PC-9 (cell line): ENCODE data around the gene SUSD1. TPM values are rescaled to one million over a fixed set of nuclear protein-coding genes. Genes with fewer than 3 reads are reported as not detected.

Experiments
- BruUV-seq: library from RNA; stranded (reverse); fragments of 400-500 nt; replicated peaks from 2 replicates; lab custom pipeline; 2021; lab: Mats Ljungman, UMichigan
- CTCF ChIA-PET: fragments of 300-600 bp; sonication (Branson Sonifier 250); formaldehyde crosslinking; loops from one replicate; lab custom pipeline; 2022; ENCODE audit warnings: antibody characterized with exemption; lab: Charles Lee
- POLR2A ChIA-PET: fragments of 300-600 bp; sonication (Branson Sonifier 250); formaldehyde crosslinking; loops from one replicate; lab custom pipeline; 2022; ENCODE audit warnings: antibody characterized with exemption; ENCODE audit not compliant: unreplicated experiment; lab: Charles Lee
- DNase-seq, 2 experiments: peaks; one replicate each; pipeline versions ENCODE4 v3.0.0 to v3.0.0-alpha.2; 2015 to 2022; ENCODE audit warnings: mixed read lengths in 1 of 2
- H2AFZ ChIP-seq: fragments of 200-600 bp; sonication (generic); 2 replicates; pipeline ENCODE4 v1.8.1; 2017; ENCODE audit warnings: antibody characterized with exemption
- H3F3A ChIP-seq: fragments of 200-600 bp; sonication (generic); 2 replicates; pipeline ENCODE4 v1.8.1; 2017; ENCODE audit warnings: antibody characterized with exemption, mild to moderate bottlenecking, low read depth; ENCODE audit not compliant: insufficient read depth
- H3K27ac ChIP-seq: fragments of 200-600 bp; sonication (generic); 2 replicates; pipeline ENCODE4 v1.6.1; 2016; ENCODE audit warnings: mixed run types
- H3K27me3 ChIP-seq: fragments of 200-600 bp; sonication (generic); 2 replicates; pipeline ENCODE4 v1.6.1; 2016; ENCODE audit warnings: low read depth, mixed run types; ENCODE audit not compliant: insufficient read depth
- H3K36me3 ChIP-seq: fragments of 200-600 bp; sonication (generic); 2 replicates; pipeline ENCODE4 v1.6.1; 2016; ENCODE audit warnings: low read depth, mixed run types
- H3K4me1 ChIP-seq: fragments of 200-600 bp; sonication (generic); replicated peaks from 2 replicates; pipeline ENCODE4 v1.6.1; 2016; ENCODE audit warnings: mixed run types; ENCODE audit not compliant: insufficient read depth
- H3K4me2 ChIP-seq: fragments of 200-600 bp; sonication (generic); 2 replicates; pipeline ENCODE4 v1.6.1; 2017; ENCODE audit warnings: mixed run types
- H3K4me3 ChIP-seq: fragments of 200-600 bp; sonication (generic); 2 replicates; pipeline ENCODE4 v1.6.1; 2016; ENCODE audit warnings: mixed run types
- H3K79me2 ChIP-seq: fragments of 200-600 bp; sonication (generic); 2 replicates; pipeline ENCODE4 v1.6.1; 2017; ENCODE audit warnings: low read depth, mixed run types
- H3K9me2 ChIP-seq: fragments of 200-600 bp; sonication (generic); 2 replicates; pipeline ENCODE4 v1.8.1; 2017; ENCODE audit warnings: mild to moderate bottlenecking; ENCODE audit not compliant: insufficient read depth
- H3K9me3 ChIP-seq: fragments of 200-600 bp; sonication (generic); 2 replicates; pipeline ENCODE4 v1.8.1; 2016; ENCODE audit warnings: low read depth; ENCODE audit not compliant: insufficient read depth
- H4K20me1 ChIP-seq: fragments of 200-600 bp; sonication (generic); 2 replicates; pipeline ENCODE4 v1.8.1; 2017; ENCODE audit not compliant: insufficient read depth
- CTCF ChIP-seq: fragments of 200-600 bp; sonication (generic); conservative IDR thresholded peaks from 2 replicates; pipeline ENCODE4 v1.6.1; 2017; ENCODE audit warnings: mixed run types, antibody characterized with exemption, mild to moderate bottlenecking, moderate library complexity
- EZH2 ChIP-seq: fragments of 200-600 bp; sonication (generic); IDR thresholded peaks from 2 replicates; pipeline ENCODE4 v1.8.0; 2017; ENCODE audit warnings: antibody characterized with exemption, low read depth
- intact Hi-C: fragments of 100-400 bp; cut with micrococcal nuclease; formaldehyde crosslinking; loops from one replicate; pipeline ENCODE4 v1.10.0; 2022; ENCODE audit not compliant: unreplicated experiment
- total RNA-seq: library from RNA; stranded (reverse); gene quantifications from 2 replicates; pipeline ENCODE4 v1.2.3, GENCODE V29; 2021

Gene SUSD1
- total RNA-seq, 1 experiment from 2014 or later = 23.2 TPM

DNA sequence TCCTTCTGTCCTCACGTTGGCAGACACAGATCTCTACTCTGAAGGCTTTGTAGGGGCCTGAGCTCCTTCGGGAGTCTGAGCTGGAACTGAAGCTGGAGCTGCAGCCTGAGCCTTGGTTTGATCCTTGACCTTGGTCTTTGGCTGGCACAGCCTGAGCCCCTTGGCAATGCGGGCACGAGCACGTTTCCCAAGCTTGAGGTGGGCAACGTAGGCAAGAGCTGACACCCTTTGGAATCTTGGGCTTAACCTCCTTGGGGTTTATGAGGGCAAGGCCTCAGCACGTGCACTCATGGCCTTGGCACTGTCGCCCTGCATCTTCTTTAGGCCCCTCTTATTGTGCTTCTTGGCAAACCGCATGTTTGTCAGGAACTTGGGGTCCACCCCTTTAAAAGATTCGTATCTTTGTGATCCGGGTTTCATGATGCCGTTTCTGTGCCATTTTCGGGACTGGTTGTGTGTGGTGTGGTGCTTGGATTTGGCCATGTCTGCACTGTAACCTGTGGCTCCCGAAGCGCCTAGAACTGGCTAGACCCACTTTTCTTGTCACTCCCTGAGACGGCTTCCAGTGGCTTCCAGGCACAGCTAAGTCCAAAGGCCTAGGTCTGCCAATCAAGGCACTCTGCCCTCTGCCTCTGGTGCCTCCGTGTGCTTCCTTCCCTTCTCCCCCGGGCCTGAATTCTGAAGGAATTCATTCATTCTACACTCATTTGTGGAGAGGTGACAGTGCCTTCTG lies 1.4 kb downstream of the SUSD1 start:
- H2AFZ ChIP-seq = no peak overlapping the region
- TSS peak; percentile 14 for BruUV-seq
- TF ChIP-seq EZH2 = no peak
- no peak for TF ChIP-seq CTCF

GRCh38 chr9:112170968-112171367 lies 4.1 kb downstream of the SUSD1 start:
- H3K4me2 ChIP-seq = peak overlapping the region; percentile 82
- H3K27ac ChIP-seq = peak overlapping the region; percentile 98
- H3K4me1 ChIP-seq = peaks cover 83% of the 10 kb centered on the region
- ChIA-PET CTCF (interaction anchor here (0.5 kb wide), 1 partner anchor 116 kb away, joined by 12 read pairs; no protein-coding TSS in a partner anchor), POLR2A (interaction anchor here (0.5 to 0.7 kb wide), 3 partner anchors 9 to 1051 kb away, joined by 3 to 25 read pairs (median 3); no protein-coding TSS in a partner anchor)
- no peaks in the 10 kb centered on the region for H4K20me1 ChIP-seq
- no peak for DNase-seq
- BruUV-seq = no TSS peak
- H3K79me2 ChIP-seq = peaks cover 75% of the 10 kb centered on the region
- H2AFZ ChIP-seq = no peak overlapping the region
- no peaks in the 10 kb centered on the region for H3K9me3 ChIP-seq
- no peaks in the 10 kb centered on the region for H3K9me2 ChIP-seq
- H3F3A ChIP-seq = peaks cover 57% of the 10 kb centered on the region
- H3K27me3 ChIP-seq = no peaks in the 10 kb centered on the region
- peaks cover 8% of the 10 kb centered on the region; the same call in 1 of the 2 replicates for H3K36me3 ChIP-seq
- no peak overlapping the region for H3K4me3 ChIP-seq
- intact Hi-C loops = loop anchor here (1.0 to 5.0 kb wide), 4 partner anchors 58 to 583 kb away; partner anchors contain the start of gene PTBP3
- TF ChIP-seq EZH2 (no peak), CTCF (no peak)

More for the DNA sequence above, 1.4 kb downstream of the SUSD1 start:
- no peak for DNase-seq
- no peaks in the 10 kb centered on the region for H3K9me3 ChIP-seq
- H3K4me1 ChIP-seq = peaks cover 67% of the 10 kb centered on the region
- peaks cover 59% of the 10 kb centered on the region for H3F3A ChIP-seq
- no peaks in the 10 kb centered on the region for H3K9me2 ChIP-seq
- H4K20me1 ChIP-seq = no peaks in the 10 kb centered on the region
- peak overlapping the region; percentile 88 for H3K4me2 ChIP-seq
- peaks cover 55% of the 10 kb centered on the region for H3K79me2 ChIP-seq
- CTCF ChIA-PET = no interaction called here
- H3K27me3 ChIP-seq = no peaks in the 10 kb centered on the region
- POLR2A ChIA-PET = interaction anchor here (0.6 kb wide), 2 partner anchors 109 to 478 kb away, joined by 3 read pairs; no protein-coding TSS in a partner anchor
- H3K27ac ChIP-seq = peak overlapping the region; percentile 86
- peak overlapping the region; percentile 84; the same call in 1 of the 2 replicates for H3K4me3 ChIP-seq
- intact Hi-C loops = loop anchor here (5.0 kb wide), 1 partner anchor 141 kb away; no protein-coding TSS in a partner anchor
- peaks cover 8% of the 10 kb centered on the region; the same call in 1 of the 2 replicates for H3K36me3 ChIP-seq

DNA sequence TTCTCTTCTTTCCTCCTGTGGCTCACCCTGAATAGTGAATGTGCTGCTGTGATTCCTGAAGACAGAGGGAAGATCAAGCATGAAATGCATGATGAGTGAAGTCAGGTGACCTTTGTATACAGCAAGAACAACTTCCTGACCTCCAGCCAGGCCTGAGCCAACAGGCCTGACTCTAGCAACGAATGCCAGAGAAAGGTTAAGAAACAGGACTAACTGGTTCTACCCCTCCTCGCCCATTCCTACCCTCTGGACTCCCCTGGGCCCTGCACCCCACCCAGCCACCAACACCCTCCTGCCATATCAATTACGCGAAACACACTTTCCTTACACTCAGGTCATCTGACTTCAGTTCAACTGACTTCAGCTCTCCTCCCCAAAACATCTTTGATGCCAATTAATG lies 4.9 kb downstream of the SUSD1 start:
- TF ChIP-seq EZH2 = no peak
- TF ChIP-seq CTCF = no peak
- Histone ChIP-seq H3K4me1 (peaks cover 90% of the 10 kb centered on the region), H3F3A (peaks cover 59% of the 10 kb centered on the region), H3K27me3 (no peaks in the 10 kb centered on the region), H2AFZ (no peak overlapping the region), H3K36me3 (peaks cover 8% of the 10 kb centered on the region; the same call in 1 of the 2 replicates), H3K9me3 (no peaks in the 10 kb centered on the region), H3K9me2 (no peaks in the 10 kb centered on the region), H3K4me3 (peak overlapping the region; percentile 44; the same call in 1 of the 2 replicates), H3K79me2 (peaks cover 69% of the 10 kb centered on the region), H4K20me1 (no peaks in the 10 kb centered on the region), H3K27ac (peak overlapping the region; percentile 98), H3K4me2 (peak overlapping the region; percentile 82)
- BruUV-seq = no TSS peak
- ChIA-PET CTCF (interaction anchor here (0.6 kb wide), 1 partner anchor 434 kb away, joined by 8 read pairs; no protein-coding TSS in a partner anchor), POLR2A (interaction anchor here (0.6 to 0.7 kb wide), 3 partner anchors 9 to 1052 kb away, joined by 3 to 14 read pairs (median 4); no protein-coding TSS in a partner anchor)
- DNase-seq = peak; percentile 91 to 98
- intact Hi-C loops = loop anchor here (1.0 to 5.0 kb wide), 4 partner anchors 57 to 584 kb away; partner anchors contain the start of gene PTBP3
